Measurements from ENCODE around the gene GPR137C. TPM values are rescaled to one million over a fixed set of nuclear protein-coding genes. Genes with fewer than 3 reads are reported as not detected.

Gene GPR137C
- total and polyA plus RNA-seq, 10 of the 15 experiments (the other 5 are each of a cell fraction or from before 2014, with no cell fraction given), result 0.03 to 0.72 (median 0.22) TPM

GRCh38 chr14:52589646-52590045, 37.0 kb downstream of the GPR137C start (continued):
- TF ChIP-seq BRCA1 (IDR thresholded peaks at IDR 0.05; ENCODE audit: low read depth, low read length), result no peak

- RAD21 ChIA-PET (ENCODE audit: unreplicated experiment), result interaction anchor here (0.6 kb wide), 1 partner anchor 235 kb away, joined by 3 read pairs; no protein-coding TSS in a partner anchor
- Histone ChIP-seq H3K9ac (ENCODE audit: control insufficient read depth, insufficient read depth, low read length) (no peak overlapping the region), H3K4me1 (ENCODE audit: control insufficient read depth, insufficient read depth, low read length) (no peaks in the 10 kb centered on the region), H2AFZ (ENCODE audit: control insufficient read depth, low read depth, low read length) (no peak overlapping the region), H3K36me3 (ENCODE audit: control insufficient read depth in 2 of 2, insufficient read depth in 2 of 2, low read length in 1 of 2) (no peaks in the 10 kb centered on the region), H3K4me2 (ENCODE audit: control insufficient read depth, insufficient read depth) (no peak overlapping the region), H3K79me2 (ENCODE audit: control insufficient read depth, insufficient read depth, low read length) (no peaks in the 10 kb centered on the region), H3K27me3 (replicated peaks in 1 of 2; ENCODE audit: control insufficient read depth in 2 of 2, insufficient read depth in 2 of 2, low read length in 1 of 2) (no peaks in the 10 kb centered on the region; a peak in 1 of 4 replicates), H3K4me3 (no peak overlapping the region), H3K9me3 (replicated peaks; ENCODE audit: control insufficient read depth, insufficient read depth, low read length) (no peaks in the 10 kb centered on the region), H3K27ac (ENCODE audit: control insufficient read depth, insufficient read depth) (no peak overlapping the region), H4K20me1 (ENCODE audit: control insufficient read depth, insufficient read depth) (no peaks in the 10 kb centered on the region)
- ATAC-seq (no peak), DNase-seq (ENCODE audit: low read depth, low spot score) (no peak), FAIRE-seq (no peak)
- CTCF ChIA-PET, result no interaction called here
- SMC1A ChIA-PET (ENCODE audit: uncharacterized antibody, unreplicated experiment), result interaction anchor here (0.7 to 0.8 kb wide), 2 partner anchors 35 to 165 kb away, joined by 3 read pairs; no protein-coding TSS in a partner anchor
- in situ Hi-C loops (cut with MboI), result no loop called here
- intact Hi-C loops (cut with micrococcal nuclease; ENCODE audit: unreplicated experiment), result no loop called here
- 52% methylated on average over 1 of the region's 1 CpG for WGBS (ENCODE audit: insufficient coverage, insufficient replicate concordance, low lambda C conversion rate, missing lambda C conversion rate)
- TF ChIP-seq RCOR1 (conservative IDR thresholded peaks at IDR 0.05; ENCODE audit: low read depth, low read length) (no peak), FOXM1 (IDR thresholded peaks at IDR 0.05; ENCODE audit: low read depth, low read length) (no peak), CUX1 (IDR thresholded peaks at IDR 0.05; ENCODE audit: insufficient replicate concordance, low read depth, low read length) (no peak)
- BruUV-seq (replicated peaks), result no TSS peak
- POLR2A ChIA-PET, result no interaction called here
Observed at GRCh38 chr14:52590318-52590717, 37.7 kb downstream of the GPR137C start.

Data from GM12878 (cell line).